Measurements from ENCODE around the gene SNRNP40. TPM values are rescaled to one million over a fixed set of nuclear protein-coding genes. Genes with fewer than 3 reads are reported as not detected.

Gene SNRNP40
- total and polyA plus RNA-seq, 2 of the 13 experiments (the other 11 are each of a cell fraction or from before 2014, with no cell fraction given), result 51.0 to 147 TPM

- TF ChIP-seq MXD1 (CRISPR knock-in tag; IDR thresholded peaks at IDR 0.05), result peak; percentile 84
- TF ChIP-seq ZNF34 (CRISPR knock-in tag; IDR thresholded peaks at IDR 0.05; ENCODE audit: borderline replicate concordance), result no peak
- no peak for TF ChIP-seq ZNF496 (CRISPR knock-in tag; IDR thresholded peaks at IDR 0.05; ENCODE audit: insufficient replicate concordance)
- TF ChIP-seq ZNF816 (CRISPR knock-in tag; IDR thresholded peaks at IDR 0.05; ENCODE audit: borderline replicate concordance), result 0 out of 2 replicates have a peak, but pooled peaks have one; percentile 56
- no peak for TF ChIP-seq HINFP (CRISPR knock-in tag; IDR thresholded peaks at IDR 0.05; ENCODE audit: low read depth)
- TF ChIP-seq ZFYVE20 (CRISPR knock-in tag; IDR thresholded peaks at IDR 0.05; ENCODE audit: borderline replicate concordance, low read depth), result no peak
- no peak for TF ChIP-seq ZBTB10 (CRISPR knock-in tag; IDR thresholded peaks at IDR 0.05; ENCODE audit: borderline replicate concordance)
- no peak for TF ChIP-seq ARID3A (IDR thresholded peaks at IDR 0.05; ENCODE audit: low read depth, low read length)
- TF ChIP-seq ZNF687 (CRISPR knock-in tag; IDR thresholded peaks at IDR 0.05), result peak; percentile 85
- TF ChIP-seq CAMTA2 (CRISPR knock-in tag; IDR thresholded peaks at IDR 0.05; ENCODE audit: borderline replicate concordance), result 0 out of 2 replicates have a peak, but pooled peaks have one; percentile 61
- TF ChIP-seq ZXDC (CRISPR knock-in tag; IDR thresholded peaks at IDR 0.05), result peak; percentile 74; the same call in 1 of the 2 replicates
- no peak for TF ChIP-seq SUZ12 (IDR thresholded peaks at IDR 0.05; ENCODE audit: low read depth, low read length)
Observed at GRCh38 chr1:31296486-31297276, at the start of gene SNRNP40, which contains the start of gene ZCCHC17 (continued).

Measured in HepG2 (cell line).